ENCODE measurements around the gene CLRN1.
A peak's percentile ranks its signal among the peaks of the same experiment; 100 is the strongest.

Gene CLRN1

DNA sequence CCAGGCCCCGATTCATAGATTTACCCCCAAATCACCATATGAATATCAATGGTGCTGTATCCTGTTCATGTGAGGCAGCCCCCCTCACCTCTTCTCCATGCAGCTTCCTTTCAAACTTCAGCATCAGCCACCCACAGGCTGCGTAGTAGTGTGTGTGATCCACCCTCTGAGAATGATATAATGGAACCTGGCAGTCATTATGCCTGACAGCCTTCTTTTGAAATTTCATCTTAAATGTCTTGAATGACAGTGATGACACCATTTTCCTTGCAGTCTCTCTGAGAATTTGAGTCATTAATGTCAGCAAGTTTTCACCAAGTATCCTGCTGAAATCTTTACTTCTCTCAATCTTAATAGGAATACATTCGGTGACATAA lies 3.5 kb upstream of the CLRN1 start:
- no peak for DNase-seq (ENCODE audit: low read depth)

DNA sequence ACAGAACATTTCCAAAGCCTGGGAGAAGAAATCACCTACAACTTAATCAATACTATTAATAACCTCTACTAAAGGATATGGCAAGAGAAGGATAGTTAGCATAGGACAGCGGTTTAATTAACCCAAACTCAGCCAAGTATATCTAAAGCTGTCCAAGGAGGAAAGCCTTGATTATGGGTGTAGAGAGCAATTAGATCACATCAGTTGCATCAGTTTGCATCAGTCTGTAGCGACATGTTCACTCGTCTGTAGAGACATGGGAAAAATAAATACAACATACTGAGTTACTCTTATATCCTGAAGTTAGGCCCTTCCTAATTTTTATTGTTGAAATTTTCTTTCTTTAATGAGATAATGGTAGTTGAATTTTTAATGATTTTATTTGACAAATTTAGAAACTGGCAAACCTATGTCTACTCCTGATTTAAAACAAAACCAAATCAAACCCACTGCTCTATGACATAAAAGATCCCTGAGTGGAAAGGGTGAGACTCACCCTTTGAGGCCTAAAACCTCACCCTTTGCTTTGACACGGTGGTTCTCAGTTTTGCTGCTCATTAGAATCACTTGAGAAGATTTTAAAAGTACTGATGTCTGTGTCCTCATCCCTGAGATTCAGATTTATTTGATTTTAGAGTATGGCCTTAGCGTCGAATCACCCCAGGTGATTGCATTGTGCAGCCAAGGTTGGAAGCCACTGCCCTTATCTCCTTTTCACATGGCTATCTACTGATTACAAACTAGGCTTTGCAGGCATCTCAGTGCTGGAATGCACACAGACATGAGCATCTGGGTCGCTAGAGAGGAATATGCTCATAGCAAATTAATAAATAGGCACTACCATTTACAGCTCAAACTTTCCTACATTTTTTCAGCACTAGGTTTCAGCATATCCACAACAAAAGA lies 2.8 kb upstream of the CLRN1 start:
- DNase-seq (ENCODE audit: low read depth) = no peak

DNA sequence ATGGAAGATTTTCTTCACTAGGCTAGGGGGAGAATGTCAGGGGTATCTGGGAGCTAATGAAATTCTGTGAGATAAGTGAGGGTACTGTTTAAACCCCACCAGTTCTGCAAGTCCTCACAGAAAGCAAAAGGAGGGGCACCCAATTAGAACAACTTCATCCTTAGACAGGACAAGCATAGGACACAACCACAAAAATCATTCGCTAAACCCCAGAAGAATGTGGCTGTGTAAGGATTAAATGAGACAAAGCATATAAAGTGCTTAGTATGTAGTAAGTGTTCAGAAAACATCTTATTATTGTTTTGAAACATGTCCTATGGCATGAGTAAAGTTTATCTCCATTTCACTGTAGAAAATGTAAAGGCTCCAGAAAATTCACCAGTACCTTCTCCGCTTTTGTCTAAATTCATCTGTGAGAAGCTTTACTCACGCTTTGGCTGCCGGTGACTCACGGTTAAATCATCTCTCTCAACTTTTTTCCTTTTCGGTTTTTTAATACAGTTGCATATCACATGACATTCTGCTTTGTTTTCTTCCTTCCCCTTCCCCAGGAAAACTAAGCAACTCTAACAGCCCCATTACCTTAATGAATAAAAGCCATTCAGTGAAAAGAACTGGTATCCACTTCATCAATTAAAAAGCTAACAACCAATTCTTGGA lies 1.7 kb downstream of the CLRN1 start:
- no peak for DNase-seq (ENCODE audit: low read depth)

DNA sequence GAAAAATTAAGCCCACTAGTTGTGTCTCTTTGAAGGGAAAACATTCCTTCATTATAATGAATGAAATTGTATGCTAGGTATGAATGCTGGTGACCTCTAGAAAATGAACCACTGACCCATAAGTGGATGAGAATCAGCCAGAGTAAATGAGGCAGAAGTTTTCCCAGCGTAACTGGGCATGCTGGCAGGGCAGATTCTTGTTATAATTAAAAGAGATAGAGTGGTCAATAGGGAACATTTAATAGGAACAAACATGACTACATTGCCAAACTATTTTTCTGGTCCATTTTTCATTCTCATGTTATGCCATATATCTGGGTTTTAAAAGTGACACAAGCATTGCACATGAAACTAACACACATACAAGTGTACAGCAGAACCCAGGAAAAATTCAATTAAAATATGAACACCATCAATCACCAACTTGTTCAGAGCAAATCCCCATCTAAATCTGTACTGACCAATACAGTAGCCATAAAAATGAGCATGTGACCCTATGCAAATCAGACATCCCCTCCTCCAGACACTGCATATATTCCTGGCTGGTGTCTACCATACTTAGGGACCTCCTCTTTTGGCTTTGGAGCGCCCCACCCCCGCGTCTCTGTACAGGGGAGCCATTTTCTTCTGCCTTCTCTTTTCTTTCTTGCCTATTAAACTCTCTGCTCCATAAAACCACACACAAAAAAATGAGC lies 4.0 kb downstream of the CLRN1 start:
- DNase-seq (ENCODE audit: low read depth) = no peak

DNA sequence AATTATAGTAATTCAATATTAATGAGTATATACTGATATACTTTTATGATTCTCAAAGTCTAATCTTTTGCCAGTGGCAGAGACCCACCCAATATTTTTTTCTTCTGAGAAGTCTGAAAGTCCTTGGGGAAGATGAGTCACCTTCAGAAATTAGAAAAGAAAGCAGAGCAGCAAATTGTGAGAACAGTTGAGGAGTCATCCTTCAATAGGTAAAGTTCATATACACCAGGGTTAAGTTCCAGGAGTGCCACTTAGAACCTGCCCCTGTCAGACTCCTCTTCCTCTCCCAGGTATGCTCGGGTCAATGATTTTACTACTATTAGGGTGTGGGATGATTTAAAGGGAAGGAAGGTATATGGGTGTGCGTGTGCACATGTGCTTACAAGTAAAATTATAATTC lies 7.1 kb downstream of the CLRN1 start:
- no peak for DNase-seq (ENCODE audit: low read depth)

DNA sequence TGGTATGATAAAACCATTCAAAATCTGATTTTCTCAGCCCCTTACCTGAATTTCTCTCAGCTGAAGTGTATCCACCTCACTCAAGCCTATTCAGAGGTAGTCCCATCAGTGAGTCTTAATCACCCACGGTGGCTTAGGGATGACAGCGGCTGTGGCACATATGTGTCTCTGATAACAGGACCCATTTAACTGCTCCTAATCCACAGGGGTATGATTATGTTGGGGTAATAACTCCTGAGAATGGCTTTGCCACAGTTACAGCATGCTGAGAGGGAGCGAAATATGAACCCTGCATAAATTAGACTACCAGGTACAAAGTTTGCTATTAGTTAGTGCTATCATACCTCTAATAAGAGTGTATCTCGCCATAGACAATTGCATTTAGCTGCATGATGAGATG lies 10.6 kb downstream of the CLRN1 start:
- no peak for DNase-seq (ENCODE audit: low read depth)

DNA sequence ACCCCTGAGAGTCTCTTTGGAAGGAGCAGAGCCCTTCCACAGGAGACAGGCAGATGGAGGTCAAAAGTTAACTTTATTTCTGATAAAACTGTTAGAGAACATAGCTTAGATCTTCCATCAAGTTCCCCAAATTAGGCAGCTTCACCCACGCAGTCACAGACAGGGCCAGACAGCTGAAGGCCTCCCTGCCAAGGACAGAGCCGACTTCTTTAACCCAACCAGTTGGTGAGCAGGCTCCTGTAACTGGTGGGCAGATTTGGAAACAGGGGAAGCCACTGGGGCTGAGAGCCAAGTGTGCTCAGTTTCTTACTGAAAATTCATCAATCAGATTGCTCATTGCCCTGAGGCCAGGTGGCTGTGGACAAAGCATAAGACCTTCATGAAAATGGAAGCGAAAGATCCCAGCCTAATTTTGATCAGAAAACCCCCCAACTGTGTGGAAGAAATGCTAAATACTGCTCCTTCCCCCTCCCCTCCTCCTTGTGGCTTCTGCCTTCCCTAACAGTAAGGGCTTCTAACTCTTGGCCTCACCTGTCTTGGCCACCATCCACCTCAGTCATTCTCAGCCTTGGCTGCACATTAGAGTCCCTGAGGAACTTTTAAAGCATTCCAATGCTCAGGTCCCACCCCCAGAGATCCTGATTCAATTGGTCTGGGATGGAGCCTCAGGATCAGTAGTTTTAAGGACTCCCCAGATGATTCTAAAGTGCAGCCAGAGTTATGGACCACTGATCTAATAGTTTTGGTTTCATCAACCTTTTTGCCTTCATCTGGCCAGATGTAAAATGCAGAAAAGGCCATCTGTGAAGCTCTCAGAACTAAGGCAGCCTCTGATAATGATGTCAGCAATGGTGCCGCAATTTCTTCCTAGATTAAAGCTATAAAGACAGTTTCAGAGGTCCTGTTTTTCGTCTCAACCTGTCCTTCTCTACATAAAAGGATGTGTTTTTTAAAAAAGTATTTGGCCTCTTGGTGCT lies 11.5 kb downstream of the CLRN1 start:
- DNase-seq (ENCODE audit: low read depth) = no peak

DNA sequence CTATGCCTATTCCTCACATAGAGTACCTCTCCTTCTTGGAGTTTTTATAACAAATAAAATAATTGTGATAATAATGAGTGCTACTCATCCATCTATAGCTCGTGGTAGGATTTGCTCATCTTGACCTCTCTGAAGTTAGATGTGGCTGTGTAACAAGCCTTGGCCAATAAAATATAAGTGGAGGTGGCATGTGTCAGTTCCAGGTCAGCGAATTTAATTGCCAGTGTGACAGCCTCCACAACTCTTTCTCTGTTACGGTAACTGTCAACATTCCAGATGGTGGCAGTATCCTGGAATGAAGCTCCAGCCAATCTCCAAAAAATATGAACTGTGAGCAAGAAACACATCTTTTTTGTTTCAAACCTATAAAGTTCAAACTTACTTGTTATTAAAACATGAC lies 13.8 kb downstream of the CLRN1 start:
- no peak for DNase-seq (ENCODE audit: low read depth)

DNA sequence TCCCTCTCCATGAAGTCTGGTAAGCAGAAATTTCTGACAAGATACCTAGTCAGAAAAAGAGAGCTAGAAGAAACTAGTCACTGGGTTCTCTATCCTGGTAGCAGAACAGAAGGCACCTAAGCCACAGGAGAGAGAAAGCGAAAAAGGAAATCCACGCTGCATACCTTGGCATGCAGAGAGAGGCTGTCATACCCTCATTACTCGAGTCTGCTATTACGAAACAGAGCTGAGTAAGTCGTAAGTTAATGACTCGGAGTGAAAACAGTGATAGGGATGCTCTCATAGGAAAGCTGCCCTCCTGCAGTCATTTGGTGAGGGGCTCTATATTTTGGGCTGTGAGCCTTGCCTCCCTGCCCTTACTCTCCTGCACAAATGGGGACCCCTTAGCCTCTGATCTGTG lies 16.2 kb downstream of the CLRN1 start:
- no peak for DNase-seq (ENCODE audit: low read depth)

DNA sequence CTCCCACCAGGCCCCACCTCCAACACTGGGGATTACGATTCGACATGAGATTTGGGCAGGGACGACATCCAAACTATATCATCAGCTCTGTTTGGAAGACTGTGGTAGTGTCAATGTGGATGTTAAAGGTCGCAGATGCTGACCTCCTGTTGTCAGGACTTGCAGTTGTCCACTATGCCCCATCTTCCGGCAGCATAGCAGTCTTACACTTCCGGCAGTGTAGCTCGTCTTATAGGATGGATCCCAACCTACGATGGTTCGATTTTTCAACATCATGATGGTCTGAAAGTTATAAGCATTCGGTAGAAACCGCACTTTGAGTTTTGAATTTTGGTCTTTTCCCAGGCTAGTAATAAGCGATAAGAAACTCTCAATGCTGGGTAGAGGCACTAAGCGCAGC lies 20.6 kb downstream of the CLRN1 start:
- no peak for DNase-seq (ENCODE audit: low read depth)

DNA sequence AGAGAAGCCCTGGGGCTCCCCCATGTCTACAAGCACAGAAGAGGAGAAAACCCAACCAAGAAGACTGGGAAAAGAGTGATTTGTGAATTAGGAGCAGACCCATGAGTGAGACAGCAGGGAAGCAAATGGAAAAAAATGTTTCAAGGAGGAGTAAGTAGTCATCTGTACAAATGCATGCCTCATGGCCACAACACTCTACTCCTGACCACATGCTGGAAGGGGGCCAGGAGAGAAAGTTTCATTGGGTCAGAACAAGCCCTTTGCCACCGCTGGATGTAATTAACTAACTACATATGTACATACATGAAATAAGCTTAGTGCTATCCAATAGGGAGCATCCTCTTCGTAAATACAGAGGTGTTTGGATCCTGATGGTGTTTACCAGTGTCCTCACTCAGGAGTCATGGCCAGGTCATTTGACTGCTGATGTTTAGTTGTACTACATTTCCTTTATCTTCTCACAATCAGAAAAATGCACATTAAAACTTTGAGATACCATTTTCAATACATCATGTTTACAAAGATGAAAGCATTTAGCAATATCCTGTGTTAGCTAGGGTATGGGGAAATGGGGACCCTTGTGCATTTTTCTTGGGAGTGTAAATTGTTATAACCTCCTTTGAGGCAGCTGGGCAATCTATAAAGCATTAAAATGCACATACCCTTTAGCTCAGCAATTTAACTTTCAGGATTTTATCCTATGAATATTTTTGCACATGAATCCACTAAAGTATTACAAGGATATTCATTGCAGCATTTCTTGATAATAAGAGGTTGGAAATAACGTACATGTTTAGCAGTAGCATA lies 27.1 kb downstream of the CLRN1 start:
- no peak for DNase-seq (ENCODE audit: low read depth)

DNA sequence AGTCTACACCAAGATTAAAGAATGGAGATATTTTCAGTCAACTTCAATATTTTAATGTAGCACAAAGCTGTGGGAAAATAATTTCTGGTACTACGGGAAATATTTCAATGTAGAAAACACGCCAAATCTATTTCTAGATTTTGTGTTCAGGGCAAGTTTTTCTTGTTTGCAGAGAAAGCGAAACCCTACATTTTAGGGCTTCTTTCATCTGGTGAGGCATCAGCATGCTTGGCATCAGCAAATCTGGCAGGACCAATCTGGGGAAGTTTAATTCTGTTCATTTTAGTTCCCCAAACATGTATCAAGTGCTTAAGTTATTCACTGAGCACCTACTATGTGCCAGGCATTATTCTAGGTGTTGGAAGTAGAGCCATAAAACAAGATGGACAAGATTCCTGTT lies 30.3 kb downstream of the CLRN1 start:
- no peak for DNase-seq (ENCODE audit: low read depth)

DNA sequence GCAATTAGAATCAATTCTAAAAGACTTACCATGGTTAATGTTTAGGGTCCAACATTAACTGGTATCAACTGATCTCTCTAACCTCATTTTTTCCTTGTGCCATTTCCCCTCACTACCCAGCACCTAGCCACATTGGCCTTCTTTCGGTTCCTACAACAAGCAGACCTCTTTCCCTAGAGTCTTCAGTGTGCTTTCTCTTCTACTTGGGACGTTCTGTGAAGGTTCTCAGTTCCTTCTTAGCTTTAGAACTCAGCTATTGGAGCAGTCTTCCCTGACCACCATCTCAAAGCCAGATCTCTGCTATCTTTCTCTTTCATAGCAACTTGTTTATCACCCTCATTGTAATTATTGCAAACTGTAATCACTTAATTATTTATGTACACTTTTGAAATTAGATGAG lies 35.8 kb downstream of the CLRN1 start:
- DNase-seq (ENCODE audit: low read depth) = no peak

DNA sequence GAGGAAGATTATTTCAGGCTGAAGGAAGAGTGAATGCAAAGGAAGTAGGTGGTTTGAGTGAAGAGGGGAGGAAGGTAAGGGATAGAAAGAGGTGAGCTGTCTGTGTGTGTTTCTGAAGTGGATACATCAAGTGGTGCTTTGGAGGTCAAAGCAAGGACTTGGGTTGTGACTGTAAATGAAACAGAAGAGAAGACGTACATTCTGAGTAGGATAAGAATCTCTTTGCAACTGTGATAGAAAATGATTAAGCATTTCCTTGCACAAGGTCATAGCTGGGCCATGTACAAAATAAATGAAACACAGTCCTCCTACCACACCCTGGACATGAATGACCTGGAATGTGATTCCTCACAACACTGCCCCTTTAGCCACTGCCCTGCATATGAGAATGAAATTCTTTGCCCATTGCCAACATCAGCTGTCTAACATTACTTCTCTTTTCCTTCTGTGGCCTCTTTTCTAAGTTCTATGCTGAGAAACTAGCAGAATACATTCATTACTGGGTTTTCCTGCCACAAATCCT lies 39.0 kb downstream of the CLRN1 start:
- DNase-seq (ENCODE audit: low read depth) = no peak

DNA sequence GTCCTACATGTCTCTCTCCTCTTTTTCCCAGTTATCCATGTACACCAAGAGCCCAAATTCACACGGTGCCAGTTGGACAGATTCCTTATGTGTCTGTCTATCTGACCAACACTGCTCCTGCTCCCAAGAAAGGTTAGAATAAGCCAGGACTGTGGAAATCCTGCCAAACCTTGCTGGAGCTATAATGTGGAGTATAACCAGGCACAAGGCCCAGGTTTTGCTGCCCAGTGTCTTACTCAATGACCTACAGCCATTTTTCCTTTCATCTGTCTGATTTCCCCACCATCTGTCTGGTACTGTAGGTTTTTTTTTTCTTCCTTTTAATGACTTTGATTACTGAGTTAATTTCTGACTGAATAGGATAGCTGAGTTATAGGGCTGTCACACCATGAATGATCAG lies 40.8 kb downstream of the CLRN1 start:
- DNase-seq (ENCODE audit: low read depth) = no peak

DNA sequence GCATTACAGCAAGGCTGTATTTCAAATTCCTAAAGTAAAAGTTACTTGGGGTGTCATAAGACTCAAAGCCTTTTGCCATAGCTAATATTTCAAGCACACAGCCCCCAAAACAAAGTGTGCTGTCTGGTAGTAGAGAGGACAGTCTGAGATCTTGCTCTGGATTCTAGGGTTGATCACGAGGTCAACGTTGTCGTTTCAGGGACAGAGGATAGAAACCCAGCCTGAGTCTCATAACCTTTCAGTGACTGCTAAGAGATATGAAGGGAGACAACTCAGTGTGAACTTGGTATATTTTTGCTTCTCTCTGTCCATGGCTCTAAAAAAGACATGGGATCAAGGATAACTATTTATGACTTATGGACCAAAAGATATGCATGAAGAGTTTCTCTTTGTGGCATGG lies 41.7 kb downstream of the CLRN1 start:
- DNase-seq (ENCODE audit: low read depth) = no peak

DNA sequence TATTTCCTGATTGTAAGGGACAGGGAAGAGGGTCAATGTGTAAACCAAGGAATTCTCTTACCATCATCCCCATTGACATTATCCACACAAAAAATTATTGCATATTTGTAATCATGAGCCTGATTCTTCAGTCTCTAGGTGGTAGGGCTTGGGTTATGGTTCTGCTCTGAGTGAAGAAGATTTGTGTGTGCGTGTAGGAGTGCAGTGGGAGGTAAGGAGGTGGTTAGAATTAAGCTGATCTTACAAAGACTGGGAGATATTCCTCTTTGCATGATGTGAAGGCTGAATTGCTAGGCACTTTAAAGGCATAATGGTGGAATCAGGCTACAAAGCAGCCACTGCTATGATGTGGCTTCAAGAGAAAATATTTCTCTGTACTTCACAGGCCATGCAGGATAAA lies 44.3 kb downstream of the CLRN1 start:
- DNase-seq (ENCODE audit: low read depth) = no peak

DNA sequence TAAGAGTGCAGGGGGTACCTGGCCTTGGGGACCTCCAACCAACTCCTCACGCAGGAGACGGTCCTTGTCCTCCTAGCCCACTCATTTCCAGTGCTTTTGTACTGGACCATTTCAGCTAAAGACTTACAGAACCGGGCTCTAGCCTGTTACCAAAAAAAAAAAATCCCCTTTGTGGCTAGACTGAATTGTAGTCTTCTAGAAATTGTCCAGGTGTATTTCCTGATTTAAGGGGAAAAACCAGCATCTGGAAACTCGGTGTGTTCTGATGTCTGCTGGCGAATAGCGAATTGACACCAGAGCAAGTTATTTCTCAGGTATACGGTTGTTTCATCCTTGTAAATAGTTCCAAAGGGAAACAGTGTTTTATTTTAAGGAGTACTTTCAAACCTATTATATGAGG lies 46.2 kb downstream of the CLRN1 start:
- DNase-seq (ENCODE audit: low read depth) = no peak

DNA sequence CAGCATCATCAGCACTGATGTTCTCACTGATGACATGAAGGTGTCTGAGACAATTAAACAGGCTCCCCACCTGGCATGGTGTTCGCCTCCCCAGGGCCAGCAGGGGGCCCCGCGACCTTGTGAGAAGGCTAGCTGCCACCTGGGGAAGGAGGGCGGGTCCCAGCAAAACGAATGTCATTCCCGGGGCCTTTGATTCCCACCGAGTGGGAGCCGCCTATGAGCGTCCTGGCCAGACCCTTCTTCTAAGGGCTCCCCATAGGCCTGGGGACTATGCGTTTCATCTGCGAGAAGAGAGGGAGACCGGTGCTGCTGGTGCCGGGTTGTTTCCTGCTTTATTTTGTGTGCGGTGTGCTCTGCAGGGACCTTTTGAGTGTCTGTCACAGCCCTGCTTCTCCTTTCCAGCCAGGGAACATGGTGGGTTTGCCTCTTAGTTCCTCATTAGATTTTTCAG lies 46.8 kb downstream of the CLRN1 start:
- peak; percentile 22 for DNase-seq (ENCODE audit: low read depth)

DNA sequence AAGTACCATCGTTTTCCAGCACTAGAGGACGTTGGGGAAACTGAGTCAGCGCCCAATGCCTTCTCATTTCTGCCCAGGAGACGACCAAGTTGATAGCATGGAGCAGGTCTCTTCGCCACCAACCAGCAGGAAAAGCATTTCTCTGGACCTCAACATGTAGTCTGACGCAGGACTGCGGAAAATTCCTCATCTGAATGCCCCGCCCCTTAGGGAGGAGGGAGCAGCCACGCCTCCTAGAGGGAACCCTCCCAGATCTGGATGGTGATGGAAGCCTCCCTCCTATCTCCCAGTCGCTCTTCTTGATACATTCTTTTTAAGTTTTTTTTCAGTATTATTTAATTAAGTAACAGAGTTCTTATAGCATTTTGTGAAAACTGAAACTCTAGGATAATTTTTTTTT lies 49.9 kb downstream of the CLRN1 start:
- no peak for DNase-seq (ENCODE audit: low read depth)

DNA sequence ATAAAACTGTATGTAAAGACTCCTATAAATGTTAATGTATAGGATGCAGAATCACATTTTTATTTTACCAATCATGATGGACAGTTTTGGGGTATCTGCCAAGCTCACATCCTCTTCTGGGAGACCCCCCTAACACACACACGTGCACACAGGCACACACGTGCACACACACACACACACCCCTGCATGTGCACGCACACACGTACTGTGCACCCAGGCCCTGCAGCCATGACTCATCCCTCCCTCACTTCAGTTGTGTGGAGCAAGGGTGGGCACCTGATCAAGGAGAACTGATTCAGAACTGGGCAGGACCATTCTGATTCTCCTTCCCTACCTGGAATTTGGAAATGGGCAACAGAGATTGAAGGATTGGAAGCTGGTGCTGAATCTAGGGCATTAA lies 51.3 kb downstream of the CLRN1 start:
- no peak for DNase-seq (ENCODE audit: low read depth)
